ENCODE results near the gene CARHSP1.

The CARHSP1 gene

DNA sequence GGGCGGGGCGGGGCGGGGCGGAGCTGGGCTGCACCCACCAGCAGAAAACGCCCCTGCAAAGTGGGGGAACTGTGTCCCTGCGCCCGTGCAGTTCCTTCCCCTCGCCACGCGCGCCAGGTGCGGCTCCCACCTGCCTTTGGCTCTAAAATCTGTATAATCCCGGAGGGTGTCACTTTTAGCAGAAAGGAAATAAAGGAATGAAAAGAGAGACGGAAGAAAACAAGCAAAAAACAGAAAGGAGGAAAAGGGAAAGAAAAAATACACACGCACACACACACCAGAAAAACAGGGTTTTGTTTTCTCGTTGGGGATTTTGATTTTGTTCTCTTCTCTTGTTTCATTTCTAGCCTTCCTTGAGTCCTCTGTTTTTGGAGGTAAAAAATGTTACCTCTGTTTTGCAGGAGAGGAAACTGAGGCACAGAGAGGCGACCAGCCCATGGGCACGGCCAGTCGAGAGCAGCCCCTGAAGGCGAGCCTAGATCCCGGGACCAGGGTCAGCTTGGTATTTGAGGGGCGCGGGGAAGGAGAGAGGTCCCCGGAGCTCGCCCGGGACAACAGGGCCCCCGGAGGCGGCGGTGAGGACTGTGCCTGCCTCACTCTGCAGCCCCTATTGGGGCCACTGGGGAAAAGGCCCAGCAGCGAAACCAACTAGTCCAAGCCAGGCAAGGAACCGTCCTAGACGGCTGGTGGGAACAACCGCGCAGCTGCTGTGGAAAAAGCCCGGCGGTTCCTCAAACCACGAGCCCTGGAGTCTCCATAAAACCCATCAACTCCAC lies 594 bp upstream of the CARHSP1 start:
- DNase-seq: no peak

DNA sequence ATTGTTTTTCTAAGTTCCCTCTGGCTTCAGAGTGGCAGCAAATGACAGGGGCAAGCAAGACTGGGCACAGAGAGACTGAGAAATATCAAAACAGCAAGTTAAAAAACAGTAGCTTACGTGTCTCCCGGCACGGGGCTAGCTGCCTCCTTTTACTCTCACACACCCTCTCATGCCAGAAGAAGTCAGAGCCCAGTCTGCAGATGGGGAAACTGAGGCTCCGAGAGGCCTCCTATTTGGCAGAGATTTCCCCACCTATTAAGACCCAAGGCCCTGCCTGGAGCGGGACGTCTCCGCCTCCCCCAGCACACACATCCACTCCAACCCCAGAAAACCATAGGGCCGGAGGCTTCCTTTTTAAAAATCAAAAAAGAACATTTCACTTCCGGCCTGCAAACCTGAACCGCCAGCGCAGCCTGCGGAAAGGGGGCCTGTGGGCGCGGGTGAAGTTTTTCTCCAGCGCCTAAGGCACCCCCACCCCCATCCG lies 832 bp downstream of the CARHSP1 start:
- DNase-seq: no peak

DNA sequence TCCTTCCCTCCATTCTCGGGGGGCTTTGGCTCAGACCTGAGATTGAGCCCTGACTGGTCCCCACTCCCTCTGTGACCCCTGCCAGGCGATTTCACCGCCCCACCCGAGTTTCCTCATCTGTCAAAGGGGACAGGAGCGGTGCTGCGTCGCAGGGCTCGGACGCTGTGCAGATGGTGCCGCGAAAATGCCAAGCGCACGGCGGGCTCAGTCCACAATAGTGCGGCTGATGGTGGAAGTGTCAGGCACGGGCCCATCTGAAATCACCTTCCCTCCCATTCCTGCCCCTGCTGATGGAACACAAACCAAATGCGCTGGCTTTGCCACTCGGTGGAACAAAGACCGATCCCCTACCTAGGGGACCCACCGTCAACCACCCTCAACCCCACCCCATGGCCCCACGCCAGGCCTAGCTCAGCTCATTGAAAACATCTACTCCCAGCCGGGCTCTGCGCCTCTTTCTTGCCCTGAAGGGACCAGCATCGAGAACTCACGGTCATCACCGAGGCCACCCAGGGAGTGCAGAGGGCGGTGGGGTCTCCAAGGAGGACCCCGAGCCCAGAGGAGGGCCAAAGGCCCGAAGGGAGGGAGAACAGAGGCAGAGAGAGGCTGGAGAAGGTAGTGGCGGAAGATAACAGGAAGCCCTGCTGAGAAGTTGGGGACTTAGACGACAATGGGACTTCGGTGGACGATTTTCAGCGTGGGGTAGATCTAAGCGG lies 1.4 kb downstream of the CARHSP1 start:
- DNase-seq: no peak

DNA sequence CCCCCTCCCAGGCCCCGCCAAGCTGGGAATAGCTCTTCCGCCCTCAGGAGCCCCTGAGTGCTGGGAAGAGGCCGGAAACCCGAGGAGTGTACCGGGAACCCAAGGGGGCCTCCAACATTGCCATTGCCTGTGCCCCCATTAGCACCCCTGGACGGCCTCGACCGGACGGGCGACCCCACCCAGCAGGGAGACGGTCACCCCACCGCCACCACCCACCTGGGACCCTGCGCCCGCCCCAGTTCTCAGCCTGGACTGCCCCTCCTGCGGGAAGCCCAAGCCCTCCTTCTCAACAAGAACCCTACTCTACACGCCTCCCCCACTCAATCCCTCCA lies 2.0 kb downstream of the CARHSP1 start:
- DNase-seq: no peak

DNA sequence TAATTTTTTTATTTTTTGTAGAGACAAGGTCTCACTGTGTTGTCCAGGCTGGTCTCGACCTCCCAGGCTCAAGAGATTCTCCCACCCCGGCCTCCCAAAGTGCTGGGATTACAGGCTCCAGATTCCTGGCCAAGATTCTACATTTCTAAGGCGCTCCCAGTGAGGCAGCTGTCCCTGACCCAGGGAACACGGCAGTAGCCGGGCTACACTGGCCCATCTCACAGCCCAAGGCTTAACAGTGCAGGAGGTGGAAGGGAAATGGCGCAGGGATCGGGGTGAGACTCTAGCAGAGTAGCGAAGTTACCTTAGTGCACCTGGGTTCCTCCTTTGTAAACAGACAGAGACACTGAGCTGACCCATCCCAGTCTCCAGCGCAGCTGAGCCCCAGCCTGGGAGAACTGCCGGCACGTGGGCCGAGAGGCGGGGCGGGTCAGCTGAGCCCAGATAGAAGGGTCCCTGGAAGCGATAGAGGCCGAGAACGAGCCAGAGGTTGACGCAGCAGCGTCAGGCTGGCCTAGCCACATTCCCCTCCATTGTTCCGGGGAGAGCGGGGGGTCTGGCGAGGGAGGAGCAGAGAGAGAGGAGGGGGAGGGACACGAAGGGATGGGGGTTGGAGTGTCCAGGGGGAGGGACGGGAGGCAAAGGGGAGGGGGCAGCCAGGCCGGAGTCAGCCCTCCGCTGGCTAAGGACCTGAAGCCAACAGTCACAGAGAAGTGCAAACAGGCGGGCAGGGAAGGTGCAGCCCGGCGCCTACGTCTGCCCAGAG lies 2.5 kb downstream of the CARHSP1 start:
- DNase-seq: no peak

DNA sequence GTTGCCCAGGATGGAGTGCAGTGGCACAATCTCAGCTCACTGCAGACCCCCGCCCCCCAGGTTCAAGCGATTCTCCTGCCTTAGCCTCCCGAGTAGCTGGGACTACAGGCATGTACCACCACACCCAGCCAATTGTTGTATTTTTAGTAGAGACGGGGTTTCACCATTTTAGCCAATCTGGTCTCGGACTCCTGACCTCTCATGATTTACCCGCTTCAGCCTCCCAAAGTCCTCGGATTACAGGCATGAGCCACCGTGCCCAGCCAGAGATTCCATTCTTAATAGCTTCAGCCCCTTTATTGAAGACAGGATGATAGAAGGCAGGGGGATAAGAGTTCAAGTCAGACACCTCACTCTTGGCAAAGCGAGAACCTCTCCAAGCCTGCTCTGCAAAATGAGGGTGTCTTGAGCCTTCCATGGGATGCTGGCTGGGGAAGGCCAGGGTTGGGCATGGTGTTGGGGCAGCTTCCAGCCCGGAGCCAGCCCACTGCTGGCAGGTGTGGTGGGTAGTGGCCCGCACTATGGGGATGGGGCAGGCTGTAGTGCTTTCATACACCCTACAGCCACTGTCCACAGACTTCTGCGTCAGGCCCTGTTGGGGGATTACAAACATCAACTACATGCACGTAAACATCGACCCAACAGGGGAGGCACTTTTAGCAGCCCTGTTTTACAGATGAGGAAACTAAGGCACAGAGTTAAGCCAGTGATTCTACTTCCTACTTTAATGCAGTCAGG lies 3.5 kb downstream of the CARHSP1 start:
- no peak for DNase-seq

DNA sequence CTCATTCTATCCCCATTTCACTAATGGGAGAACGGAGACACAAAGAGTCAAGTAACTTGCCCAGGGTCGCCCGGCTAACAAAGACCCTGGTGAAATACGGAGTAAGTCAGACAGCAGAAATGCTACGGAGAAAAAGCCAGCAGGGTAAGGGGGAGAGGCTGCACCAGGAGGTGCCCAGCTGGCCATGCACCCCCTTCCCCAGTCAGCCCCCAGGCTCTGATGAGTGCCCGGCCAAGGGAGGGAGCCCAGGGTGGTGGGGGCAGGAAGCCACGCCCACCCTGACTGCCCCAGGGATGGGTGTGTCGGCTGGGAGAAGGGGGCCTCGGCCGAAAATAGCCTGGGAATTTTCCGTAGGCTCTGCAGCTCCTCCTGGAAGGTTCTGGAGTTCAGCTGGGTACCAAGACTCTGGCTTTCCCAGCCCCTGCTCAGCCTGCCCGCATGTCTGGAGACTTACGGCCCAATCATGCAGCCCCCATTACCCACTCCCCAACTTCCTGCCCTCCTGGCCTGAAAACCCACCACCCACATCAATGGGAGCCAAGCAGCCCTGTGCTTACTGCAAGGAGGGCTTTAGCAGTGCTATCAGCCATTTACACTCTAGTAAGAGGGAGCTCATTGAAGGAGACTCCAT lies 4.2 kb downstream of the CARHSP1 start:
- no peak for DNase-seq

DNA sequence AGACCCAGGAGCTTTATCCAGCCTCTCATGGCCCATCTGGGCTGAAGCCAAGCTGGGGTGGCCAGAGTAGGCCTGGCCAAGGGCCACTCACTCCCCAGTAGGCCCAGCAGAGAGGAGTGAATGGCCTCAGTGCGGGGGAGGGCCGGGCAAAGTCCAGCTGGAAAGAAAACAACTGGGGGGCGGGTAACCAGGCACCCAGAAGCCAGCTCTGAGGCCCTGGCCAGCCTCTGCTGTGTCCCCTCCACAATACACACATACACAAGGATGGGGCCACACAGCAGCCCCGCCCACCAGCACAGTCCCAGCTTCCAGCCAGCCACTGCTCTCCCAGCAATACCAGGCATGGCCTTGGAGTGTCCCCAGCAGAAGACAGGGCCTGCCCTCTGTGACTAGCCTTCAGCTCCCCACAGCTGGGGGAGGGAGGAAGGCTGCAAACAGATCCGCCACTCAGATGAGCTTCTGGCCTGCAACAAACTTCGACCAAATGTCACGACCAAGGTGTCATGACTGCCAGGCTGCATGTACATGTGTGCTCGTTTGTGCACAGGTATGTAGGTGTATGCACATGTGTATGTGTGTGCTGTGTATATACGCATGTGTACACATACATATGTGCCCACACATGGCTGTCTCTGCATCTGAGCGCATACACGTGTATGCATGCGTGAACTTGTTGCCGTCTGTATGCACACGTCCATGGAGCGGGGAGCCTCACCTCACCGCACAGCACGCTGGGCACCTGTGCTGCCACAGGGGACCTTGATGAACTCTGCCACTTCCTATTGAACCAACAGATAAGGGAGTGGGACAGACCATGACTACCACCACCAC lies 5.0 kb downstream of the CARHSP1 start:
- DNase-seq: no peak

DNA sequence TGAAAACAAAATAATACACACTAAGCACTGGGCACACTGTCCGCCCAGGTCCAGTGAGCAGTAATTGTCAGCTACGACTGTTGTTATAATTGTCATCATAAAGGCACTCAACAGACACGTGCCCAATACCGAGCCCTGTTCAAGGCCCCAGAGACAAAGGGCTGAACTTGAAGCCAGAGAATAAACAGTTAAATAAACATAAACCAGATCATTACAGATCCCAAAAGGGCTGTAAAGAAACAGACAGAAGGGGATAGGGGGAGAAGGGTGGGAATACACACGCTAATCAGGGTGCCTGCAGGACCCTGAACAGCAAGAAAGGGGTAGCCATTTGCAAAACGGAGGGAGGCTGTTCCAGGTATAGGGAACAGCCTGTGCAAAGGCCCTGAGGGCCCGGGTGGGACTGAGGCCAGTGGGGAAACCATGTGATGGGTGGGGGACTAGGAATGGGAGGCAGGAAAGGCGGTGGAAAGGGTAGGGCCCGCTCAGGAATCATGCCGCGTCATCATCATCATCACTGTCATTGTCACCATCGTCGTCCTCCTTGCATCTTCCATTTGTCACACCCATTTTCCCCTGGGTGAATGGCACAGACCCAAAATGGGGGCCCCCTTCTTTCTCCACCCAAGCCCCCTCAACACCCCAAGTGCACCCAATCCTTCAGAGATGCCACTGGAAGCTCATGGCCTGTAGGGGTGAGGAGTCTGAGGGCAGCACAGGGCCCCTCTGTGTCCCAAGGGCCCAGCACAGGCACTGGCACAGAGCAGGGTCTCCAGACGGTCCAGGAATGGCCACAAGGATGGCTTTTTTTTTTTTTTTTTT lies 6.3 kb downstream of the CARHSP1 start:
- DNase-seq: no peak

DNA sequence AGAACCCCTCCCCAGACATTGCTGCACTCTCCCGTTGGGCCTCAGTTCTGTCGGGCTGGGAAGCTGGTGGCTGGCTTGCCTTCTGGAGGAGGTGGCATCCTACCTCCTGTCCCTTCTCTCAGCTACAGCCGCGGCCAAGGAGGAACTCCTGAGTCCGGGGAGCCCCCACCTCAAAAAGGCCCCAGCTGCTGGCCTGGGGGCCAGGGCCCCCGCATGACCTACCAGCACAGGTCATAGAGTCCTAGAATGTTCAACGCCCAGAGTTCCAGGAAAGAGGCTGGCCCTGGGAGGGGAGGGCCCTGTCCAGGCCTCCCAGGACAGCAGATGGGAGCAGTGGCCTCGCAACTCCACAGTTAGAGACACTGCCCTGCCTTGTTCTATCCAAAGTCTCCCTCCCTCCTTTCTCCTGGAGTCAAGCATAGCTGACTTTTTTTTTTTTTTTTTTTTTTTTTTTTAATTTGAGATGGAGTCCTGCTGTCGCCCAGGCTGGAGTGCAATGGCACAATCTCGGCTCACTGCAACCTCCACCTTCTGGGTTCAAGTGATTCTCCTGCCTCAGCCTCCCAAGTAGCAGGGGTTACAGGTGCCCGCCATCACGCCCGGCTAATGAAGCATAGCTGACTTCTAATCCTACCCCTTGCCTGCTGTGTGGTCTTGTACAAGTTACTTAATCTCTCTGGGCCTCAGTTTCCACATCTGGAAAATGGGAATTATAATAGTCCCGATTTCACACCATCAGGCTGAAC lies 7.1 kb downstream of the CARHSP1 start:
- DNase-seq: no peak

DNA sequence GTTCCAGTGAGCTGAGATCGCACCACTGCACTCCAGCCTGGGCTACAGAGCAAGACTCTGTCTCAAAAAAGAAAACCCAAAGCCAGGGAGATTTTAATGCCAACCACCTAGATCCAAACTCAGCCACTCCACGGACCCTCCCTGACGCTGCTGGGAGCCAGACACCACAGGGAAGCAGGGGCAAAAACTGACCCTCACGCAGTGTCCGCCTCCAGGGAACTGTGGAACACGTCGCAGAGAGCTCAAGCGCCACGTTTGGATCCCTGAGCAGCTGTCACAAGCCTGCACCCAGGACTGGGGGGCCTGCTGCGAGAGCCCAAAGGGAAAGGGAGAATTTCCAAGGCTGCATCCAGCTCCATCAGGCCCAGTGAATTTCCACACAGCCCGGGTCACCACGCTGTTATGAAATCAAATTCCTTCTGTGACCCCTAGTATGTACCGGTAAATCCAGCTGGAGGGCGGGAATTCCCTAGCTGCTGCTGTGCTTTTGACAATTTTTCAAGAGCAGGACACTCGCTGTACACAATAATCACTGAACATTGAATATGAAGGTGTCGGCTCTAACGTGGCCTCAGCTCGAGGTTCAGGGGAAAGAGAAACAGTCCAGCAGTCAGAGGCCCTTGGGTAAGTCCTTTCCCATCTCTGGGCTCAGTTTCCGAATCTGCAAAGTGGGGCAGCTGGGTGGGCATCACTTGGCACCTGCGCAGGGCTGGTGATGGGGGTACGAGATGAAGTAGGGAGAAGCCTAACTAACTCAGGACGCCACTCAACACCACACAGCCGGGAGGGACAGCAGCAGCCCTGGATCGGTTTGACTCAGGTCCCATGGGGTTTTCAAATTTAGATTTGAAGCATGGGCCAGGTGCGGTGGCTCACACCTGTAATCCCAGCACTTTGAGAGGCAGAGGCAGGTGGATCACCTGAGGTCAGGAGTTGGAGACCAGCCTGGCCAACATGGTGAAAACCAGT lies 8.6 kb downstream of the CARHSP1 start:
- no peak for DNase-seq

DNA sequence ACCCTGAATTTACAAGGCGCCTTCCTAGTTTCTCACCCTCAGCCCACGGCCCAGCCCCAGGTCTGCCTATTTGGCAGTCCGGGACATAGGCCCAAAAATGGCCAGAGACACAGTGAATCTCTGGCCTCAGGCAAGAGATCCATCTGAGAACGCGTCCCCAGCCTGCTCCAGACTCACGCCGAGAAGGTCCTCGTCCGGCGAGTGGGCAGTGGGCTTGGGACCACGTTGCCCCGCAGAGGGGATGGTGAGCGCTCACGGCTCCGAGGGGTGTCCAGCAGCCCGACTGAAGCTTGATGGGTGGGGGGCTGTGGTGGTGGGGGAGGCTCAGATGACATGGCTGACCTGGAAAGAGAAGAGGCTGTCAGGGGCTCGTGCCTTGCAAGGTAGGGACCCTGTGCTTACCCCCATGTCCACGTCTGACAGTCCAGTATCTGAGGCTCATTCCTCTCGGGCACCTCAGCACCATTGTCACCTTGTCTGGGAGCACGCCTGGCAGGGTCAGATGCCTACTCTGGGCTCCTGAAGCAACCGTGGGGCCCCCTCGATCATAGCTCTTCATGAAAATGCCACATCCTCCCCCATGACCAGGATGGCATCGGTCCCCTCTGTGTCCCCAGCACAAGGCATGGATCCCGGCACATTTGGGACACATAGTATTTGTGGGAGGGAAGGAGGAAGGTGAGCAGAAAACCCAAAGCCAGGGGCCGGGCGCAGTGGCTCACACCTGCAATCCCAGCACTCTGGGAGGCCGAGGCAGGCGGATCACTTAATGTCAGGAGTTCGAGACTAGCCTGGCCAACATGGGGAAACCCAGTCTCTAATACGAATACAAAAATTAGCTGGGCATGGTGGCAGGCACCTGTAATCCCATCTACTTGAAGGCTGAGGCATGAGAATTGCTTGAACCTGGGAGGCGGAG lies 9.6 kb downstream of the CARHSP1 start:
- DNase-seq: no peak

DNA sequence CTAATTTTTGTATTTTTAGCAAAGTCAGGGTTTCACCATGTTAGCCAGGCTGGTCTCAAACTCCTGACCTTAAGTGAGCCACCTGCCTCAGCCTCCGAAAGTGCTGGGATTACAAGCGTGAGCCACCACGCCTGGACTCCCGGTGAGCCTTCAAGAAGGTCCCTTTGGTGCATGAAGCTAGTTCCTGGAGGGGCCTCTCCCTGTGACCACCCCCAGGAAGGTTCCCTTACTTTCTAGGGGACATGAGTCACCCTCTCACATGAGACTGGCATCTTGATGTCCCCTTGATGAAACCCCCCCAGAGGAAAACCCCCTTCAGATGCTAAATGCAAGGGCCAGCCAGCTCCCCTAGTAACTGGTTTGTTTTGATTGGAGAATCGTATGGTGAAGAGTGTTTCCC lies 12.8 kb downstream of the CARHSP1 start:
- DNase-seq: no peak

DNA sequence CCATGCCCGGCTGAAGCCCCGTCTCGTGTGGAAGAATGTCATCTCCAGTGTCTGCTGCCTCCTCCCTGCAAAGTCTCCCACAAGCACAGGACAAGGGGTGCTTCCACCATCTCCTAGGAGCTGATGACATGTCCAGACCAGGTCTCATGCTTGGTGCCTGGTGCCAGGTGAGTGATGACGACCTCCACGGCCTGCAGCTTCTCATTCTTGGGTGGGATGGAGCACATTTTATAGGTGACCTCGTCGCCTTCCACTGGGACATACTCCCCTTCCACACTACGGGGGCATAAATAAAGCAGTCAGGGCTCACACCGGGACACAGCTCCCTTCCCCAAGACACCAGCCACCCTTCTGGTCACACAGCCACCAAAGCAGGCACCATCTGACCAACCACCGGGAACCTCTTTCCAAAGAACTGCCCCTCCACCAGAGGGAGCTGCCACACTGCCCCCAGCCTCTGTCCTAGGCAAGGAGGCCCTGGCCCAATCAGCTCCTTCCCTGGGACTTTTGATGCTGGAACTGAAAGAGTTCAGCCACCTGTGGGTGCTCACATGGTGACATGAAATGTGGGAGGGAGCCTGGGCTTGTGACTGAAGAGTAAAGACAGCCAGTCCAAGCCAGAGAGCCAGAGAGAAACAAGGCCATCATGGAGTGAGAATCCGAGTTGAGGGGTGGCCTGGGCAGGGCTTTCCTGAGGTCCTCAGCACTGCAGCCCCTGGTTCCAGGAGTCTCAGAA lies 13.6 kb downstream of the CARHSP1 start:
- DNase-seq: no peak

DNA sequence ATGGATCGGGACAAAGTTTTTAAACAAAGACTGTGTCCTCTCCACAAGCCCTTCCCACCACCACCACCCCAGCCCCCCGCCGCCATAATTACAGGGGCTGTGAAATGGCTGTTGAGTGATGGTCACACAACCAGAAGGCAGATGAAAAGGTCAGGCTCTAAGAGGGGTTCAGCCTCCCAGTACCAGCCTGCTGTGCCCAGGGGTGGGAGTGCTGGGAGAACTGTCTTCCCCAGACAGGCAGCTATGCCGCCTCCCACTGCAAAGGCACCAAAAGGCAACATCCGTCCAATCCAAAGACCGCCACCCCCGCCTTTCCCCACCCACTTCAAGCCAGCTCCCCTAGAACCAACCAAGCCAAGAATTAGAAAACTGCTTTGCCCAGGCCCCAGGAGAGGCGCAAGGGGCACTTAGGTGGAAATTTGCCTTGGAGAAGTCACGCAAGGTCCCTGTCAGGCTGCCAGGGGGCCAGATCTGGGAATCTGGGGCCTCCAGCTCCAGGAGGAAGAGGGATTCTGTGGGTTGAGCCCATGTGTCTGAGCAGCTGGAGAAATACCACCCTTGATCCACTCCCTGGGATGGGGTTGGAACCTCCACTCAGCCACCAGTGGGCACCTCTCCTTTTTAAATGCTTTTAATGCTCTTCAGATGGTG lies 14.4 kb downstream of the CARHSP1 start:
- no peak for DNase-seq

DNA sequence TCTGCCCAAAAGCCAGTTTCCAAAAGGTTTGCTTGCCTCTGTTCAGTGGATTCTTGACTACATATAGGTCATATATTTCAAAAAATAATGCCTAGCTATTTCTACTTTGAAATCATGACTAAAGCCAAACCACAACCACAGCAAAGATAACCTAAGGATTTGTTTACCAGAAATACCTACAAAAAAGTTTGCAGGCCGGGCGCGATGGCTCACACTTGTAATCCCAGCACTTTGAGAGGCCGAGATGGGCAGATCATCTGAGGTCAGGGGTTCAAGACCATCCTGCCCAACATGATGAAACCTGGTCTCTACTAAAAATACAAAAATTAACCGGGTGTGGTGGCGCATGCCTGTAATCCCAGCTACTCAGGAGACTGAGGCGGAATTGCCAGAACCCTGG lies 15.2 kb downstream of the CARHSP1 start:
- DNase-seq: no peak

All from activated CD8-positive, alpha-beta memory T cell treated with anti-CD3 and anti-CD28 coated beads, Interleukin-2, amount 50 U/mL, for 48 hours (primary cell).